Measurements from ENCODE around the gene UNC93B1.

UNC93B1 gene

DNA sequence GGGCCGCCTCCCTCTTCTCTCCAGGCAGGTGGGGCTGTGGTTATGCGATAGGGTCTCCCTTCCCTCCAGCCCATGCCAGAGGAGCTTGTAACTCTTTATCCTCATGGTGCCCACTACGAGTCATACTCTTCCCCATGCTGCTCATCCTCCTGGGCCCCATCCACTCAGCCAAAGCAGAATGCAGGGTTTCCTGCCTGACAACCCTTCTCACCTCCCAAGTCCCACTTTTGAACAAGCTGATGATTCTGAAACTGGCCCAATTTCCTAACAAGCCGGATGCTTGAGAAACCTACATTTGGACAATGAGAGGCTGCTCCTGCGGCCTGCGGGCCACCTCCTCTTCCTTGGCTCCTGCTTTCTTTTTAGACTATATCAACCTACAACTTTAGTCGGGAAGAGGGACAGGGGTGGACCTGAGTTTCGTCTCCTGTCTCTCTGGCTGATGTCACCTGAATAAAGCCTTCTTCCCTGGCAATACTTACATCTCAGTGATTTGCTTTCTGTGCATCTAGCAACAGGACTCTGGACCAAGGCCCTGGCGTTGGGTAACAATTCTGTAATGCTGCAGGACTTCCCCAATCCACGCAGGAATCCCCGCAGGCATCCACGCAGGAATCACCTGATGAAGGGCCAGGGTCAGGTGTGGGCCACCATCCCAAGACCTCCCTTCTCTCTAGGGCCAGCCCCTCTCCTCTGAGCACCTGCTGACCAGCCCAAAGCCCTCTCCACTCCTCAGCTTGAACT, 25.1 kb upstream of the UNC93B1 start:
- no peak overlapping the region for H3K4me3 ChIP-seq (ENCODE audit: low read depth, low read length)
- TF ChIP-seq, protein P1, sequence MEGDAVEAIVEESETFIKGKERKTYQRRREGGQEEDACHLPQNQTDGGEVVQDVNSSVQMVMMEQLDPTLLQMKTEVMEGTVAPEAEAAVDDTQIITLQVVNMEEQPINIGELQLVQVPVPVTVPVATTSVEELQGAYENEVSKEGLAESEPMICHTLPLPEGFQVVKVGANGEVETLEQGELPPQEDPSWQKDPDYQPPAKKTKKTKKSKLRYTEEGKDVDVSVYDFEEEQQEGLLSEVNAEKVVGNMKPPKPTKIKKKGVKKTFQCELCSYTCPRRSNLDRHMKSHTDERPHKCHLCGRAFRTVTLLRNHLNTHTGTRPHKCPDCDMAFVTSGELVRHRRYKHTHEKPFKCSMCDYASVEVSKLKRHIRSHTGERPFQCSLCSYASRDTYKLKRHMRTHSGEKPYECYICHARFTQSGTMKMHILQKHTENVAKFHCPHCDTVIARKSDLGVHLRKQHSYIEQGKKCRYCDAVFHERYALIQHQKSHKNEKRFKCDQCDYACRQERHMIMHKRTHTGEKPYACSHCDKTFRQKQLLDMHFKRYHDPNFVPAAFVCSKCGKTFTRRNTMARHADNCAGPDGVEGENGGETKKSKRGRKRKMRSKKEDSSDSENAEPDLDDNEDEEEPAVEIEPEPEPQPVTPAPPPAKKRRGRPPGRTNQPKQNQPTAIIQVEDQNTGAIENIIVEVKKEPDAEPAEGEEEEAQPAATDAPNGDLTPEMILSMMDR (IDR thresholded peaks at IDR 0.05; ENCODE audit: insufficient read depth, low read depth, low read length, missing control alignments), result no peak
- no peak for DNase-seq (ENCODE audit: low read depth)

DNA sequence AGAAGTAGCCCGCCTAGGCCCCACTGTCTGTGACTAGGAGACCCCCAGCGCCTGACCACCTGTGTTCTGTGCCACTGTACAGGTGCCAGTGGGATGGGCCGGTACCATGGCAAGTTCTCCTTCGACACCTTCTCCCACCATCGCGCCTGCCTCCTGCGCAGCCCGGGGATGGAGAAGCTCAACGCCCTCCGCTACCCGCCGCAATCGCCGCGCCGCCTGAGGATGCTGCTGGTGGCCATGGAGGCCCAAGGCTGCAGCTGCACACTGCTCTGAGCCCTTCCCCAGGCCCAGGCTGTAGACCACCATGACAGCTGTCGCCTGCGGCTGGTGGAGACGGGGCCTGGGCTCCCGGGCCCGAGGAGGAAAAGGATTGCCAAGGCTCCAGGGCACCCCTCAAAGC, 23.8 kb upstream of the UNC93B1 start:
- TF ChIP-seq, protein P1 (IDR thresholded peaks at IDR 0.05; ENCODE audit: insufficient read depth, low read depth, low read length, missing control alignments), result no peak
- no peak for DNase-seq (ENCODE audit: low read depth)
- no peak overlapping the region for H3K4me3 ChIP-seq (ENCODE audit: low read depth, low read length)

DNA sequence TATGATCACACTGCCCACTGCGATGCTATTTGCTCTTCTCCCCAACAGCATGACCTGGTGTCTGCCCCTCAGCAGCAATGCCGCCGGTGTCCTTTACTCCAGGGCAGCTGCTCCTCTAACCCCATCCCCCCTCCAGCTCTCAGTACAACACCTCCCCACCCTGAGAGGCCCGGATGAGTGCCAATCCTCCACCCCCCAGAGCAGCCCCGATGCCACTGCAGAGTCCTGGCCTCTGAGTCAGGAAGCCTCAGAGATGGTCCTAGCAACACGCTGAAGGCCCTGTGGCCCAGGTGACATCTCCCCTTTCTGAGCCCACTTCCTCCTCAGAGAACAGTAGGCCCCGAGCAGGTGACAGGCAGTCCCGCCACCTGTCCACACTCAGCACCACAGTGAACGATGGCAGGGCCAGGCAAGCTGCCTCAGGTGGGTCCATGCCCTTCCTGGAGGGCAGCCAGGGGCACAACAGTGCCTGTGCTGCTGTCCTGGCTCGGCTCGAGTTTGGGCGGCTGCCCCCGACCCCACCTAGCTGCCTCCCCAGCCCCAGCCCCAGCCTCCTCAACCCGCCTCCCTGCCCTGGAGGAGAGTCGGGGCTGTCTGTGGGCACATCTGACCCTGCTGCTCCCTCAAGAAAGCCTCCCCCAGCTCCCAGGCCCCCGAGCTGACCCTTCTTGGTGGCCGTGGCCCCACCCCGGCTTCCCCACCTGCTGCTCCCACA, 22.7 kb upstream of the UNC93B1 start:
- no peak overlapping the region for H3K4me3 ChIP-seq (ENCODE audit: low read depth, low read length)
- TF ChIP-seq, protein P1 (IDR thresholded peaks at IDR 0.05; ENCODE audit: insufficient read depth, low read depth, low read length, missing control alignments), result no peak
- no peak for DNase-seq (ENCODE audit: low read depth)

DNA sequence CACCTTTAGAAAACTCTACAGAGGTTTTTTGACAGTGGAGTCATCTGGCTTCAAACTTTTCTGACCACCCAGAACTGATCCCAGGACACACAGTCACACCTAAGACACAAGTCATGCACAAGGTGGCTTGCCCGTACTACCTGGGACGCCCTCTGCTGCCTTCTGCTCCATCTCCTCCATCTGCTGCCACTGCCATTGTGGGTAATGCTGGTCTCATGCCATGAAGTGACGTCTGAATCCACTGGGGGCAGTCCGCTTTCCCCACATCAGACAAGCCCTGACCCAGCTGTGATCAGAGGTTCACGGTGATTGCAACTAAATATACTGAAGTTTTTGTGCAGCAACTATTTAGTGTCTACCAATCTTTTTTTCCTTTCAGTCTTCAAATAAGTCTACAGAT, 21.1 kb upstream of the UNC93B1 start:
- TF ChIP-seq, protein P1 (IDR thresholded peaks at IDR 0.05; ENCODE audit: insufficient read depth, low read depth, low read length, missing control alignments), result peak; percentile 23
- H3K4me3 ChIP-seq (ENCODE audit: low read depth, low read length), result no peak overlapping the region
- peak; percentile 37 for DNase-seq (ENCODE audit: low read depth)

DNA sequence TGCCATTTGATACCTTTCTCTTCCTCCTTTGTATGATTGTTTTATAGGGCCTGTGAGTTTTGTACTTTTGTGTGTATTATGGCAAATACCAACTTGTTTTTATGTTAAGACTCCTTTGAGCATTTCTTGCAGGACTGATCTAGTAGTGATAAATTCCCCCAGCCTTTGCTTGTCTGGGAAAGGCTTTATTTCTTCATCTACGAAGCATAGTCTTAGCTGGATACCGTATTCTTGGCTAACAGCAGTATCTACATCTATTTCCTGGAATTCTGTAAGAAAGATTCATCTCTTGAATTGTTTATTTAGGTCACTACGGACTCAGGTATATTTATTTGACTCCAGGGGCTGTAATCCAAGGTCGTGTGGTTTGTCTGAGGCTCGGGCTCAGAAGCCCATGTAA, 20.6 kb upstream of the UNC93B1 start:
- H3K4me3 ChIP-seq (ENCODE audit: low read depth, low read length), result no peak overlapping the region
- TF ChIP-seq, protein P1 (IDR thresholded peaks at IDR 0.05; ENCODE audit: insufficient read depth, low read depth, low read length, missing control alignments), result no peak
- DNase-seq (ENCODE audit: low read depth), result no peak

- TF ChIP-seq, protein P1 (IDR thresholded peaks at IDR 0.05; ENCODE audit: insufficient read depth, low read depth, low read length, missing control alignments), result no peak
- no peak overlapping the region for H3K4me3 ChIP-seq (ENCODE audit: low read depth, low read length)
- DNase-seq (ENCODE audit: low read depth), result no peak
Measured at GRCh38 chr11:68022531-68022930, 18.6 kb upstream of the UNC93B1 start.

All from GM12865 (cell line).